BJ (cell line): ENCODE measurements around the gene CCDC102A. TPM values are rescaled to one million over a fixed set of nuclear protein-coding genes. Genes with fewer than 3 reads are reported as not detected.

Experiments
- CTCF ChIA-PET: fragments of 350-600 bp; formaldehyde crosslinking; extraction: SDS; loops from one replicate; lab custom pipeline; 2021; ENCODE audit warnings: antibody characterized with exemption, inconsistent platforms; lab: Yijun Ruan, JAX
- POLR2A ChIA-PET: fragments of 300-600 bp; sonication (Branson Sonifier 250); formaldehyde crosslinking; extraction: SDS; loops from one replicate; lab custom pipeline; 2021; ENCODE audit warnings: antibody characterized with exemption; lab: Charles Lee
- DNase-seq: peaks from one replicate; pipeline ENCODE4 v3.0.0-alpha.2; 2011; ENCODE audit warnings: low read depth
- H3K27me3 ChIP-seq: 2 replicates; pipeline ENCODE4 v1.6.0; 2011; ENCODE audit warnings: low read length; ENCODE audit not compliant: control insufficient read depth, insufficient read depth
- H3K36me3 ChIP-seq: 2 replicates; pipeline ENCODE4 v1.5.1; 2011; ENCODE audit warnings: low read length; ENCODE audit not compliant: control insufficient read depth, insufficient read depth
- H3K4me3 ChIP-seq: 2 replicates; pipeline ENCODE4 v1.5.1; 2011; ENCODE audit warnings: low read depth, mild to moderate bottlenecking, control low read depth, low read length
- polyA plus RNA-seq: library from polyadenylated mRNA; depleted of rRNA; stranded (reverse); fragments of >200 nt; gene quantifications from 2 replicates; pipeline ENCODE4 v1.2.3, GENCODE V29; 2011
- TF ChIP-seq, protein P1 (sequence below): IDR thresholded peaks from 2 replicates; pipeline ENCODE4 v1.5.1; 2011; ENCODE audit warnings: low read depth, mild to moderate bottlenecking, control low read depth, inconsistent platforms, low read length, moderate library complexity; ENCODE audit not compliant: insufficient read depth

Gene CCDC102A
- polyA plus RNA-seq, 1 experiment, result 13.6 TPM

DNA sequence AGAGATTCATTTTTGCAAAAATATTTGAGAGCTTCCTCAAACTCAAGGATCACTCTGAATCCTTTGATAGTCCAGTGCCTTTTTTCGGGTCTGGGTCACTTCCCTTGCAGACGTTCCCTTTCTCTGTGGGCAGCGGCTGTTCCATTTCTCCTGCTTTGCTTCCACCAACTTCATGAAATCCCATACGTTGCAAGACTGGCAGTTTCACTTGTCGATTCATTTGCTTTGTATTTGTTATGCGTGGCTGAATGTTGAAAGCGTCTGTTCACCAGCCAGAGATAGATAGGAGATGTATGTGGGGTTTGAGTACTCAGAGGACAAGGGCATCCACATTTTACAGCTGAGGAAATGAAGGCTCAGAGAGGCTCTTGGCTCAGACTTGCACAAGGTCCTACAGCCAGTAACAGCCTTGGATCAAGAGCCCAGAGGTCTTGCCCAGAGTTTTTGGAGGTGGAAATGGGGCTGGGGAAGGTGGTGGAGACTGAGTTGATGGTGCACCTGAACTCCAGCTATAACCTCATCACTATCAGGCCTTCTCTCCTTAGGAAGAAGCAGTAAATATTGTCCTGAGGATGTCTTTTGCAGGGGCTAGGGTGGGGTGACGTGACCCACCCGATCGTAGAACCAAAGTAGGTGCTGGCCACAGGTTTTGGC is 1.3 kb upstream of the CCDC102A start:
- CTCF ChIA-PET, result interaction anchor here (1.0 to 3.1 kb wide), 4 partner anchors 8 to 53 kb away, joined by 3 to 12 read pairs (median 4); no protein-coding TSS in a partner anchor
- POLR2A ChIA-PET, result no interaction called here

DNA sequence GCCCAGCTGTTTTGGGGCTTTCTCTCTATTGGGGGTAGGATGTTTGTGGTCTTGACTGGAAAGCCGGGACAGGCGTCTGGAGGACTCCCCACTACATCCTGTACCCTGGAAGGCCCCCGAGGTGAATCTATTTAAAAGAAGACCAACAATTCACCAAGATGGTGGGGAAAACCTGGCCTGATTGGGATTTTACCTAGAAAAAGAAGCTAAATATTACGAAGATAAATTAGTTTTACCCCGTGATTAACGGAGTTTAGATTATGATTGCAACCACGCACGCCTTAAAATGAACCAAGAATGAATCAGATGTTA is 779 bp upstream of the CCDC102A start:
- peak overlapping the region; percentile 57 for H3K4me3 ChIP-seq
- H3K36me3 ChIP-seq, result no peaks in the 10 kb centered on the region
- DNase-seq, result no peak
- TF ChIP-seq, protein P1, sequence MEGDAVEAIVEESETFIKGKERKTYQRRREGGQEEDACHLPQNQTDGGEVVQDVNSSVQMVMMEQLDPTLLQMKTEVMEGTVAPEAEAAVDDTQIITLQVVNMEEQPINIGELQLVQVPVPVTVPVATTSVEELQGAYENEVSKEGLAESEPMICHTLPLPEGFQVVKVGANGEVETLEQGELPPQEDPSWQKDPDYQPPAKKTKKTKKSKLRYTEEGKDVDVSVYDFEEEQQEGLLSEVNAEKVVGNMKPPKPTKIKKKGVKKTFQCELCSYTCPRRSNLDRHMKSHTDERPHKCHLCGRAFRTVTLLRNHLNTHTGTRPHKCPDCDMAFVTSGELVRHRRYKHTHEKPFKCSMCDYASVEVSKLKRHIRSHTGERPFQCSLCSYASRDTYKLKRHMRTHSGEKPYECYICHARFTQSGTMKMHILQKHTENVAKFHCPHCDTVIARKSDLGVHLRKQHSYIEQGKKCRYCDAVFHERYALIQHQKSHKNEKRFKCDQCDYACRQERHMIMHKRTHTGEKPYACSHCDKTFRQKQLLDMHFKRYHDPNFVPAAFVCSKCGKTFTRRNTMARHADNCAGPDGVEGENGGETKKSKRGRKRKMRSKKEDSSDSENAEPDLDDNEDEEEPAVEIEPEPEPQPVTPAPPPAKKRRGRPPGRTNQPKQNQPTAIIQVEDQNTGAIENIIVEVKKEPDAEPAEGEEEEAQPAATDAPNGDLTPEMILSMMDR, result no peak
- ChIA-PET POLR2A (no interaction called here), CTCF (interaction anchor here (1.0 to 3.1 kb wide), 4 partner anchors 9 to 54 kb away, joined by 3 to 12 read pairs (median 4); no protein-coding TSS in a partner anchor)
- H3K27me3 ChIP-seq, result peaks cover 5% of the 10 kb centered on the region; the same call in 1 of the 2 replicates

More for the DNA sequence above, 1.3 kb upstream of the CCDC102A start:
- H3K36me3 ChIP-seq, result no peaks in the 10 kb centered on the region
- TF ChIP-seq, protein P1, result no peak
- peaks cover 5% of the 10 kb centered on the region; the same call in 1 of the 2 replicates for H3K27me3 ChIP-seq
- DNase-seq, result no peak
- H3K4me3 ChIP-seq, result no peak overlapping the region

DNA sequence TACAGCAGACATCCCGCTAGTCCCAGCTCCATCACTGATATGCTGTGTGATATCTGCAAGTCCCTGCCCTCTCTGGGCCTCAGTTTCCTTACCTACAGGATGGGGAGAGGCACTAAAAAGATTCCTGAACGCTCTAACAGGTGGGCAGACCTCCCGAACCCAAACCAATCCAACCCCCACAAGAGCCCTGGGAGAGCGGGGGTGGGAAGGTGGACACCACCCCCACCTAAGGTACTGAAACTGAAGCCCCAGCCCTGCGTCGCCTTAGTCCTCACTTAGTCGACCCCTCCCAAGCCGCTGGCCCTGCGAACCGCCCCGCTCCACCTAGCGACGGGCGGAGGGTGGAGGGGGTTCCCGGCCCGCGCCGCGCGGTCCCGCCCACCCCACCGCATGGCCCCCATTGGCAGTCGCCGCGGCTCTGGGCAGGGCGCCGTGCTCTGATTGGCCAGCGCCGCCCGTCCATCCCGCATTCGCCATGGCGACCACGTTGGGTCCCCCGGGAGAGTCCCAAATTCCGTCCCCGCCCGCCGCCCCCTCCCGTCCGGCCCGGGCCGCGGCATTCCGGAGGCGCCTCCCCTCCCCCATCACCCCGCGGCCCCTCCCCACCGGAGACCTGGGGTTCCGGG is 578 bp downstream of the CCDC102A start:
- Histone ChIP-seq H3K36me3 (no peaks in the 10 kb centered on the region), H3K27me3 (peaks cover 5% of the 10 kb centered on the region; the same call in 1 of the 2 replicates), H3K4me3 (peak overlapping the region; percentile 57)
- ChIA-PET CTCF (interaction anchor here (1.1 to 2.1 kb wide), 3 partner anchors 16 to 119 kb away, joined by 4 to 13 read pairs (median 4); no protein-coding TSS in a partner anchor), POLR2A (no interaction called here)
- DNase-seq, result peak; percentile 50
- TF ChIP-seq, protein P1, result peak; percentile 30

DNA sequence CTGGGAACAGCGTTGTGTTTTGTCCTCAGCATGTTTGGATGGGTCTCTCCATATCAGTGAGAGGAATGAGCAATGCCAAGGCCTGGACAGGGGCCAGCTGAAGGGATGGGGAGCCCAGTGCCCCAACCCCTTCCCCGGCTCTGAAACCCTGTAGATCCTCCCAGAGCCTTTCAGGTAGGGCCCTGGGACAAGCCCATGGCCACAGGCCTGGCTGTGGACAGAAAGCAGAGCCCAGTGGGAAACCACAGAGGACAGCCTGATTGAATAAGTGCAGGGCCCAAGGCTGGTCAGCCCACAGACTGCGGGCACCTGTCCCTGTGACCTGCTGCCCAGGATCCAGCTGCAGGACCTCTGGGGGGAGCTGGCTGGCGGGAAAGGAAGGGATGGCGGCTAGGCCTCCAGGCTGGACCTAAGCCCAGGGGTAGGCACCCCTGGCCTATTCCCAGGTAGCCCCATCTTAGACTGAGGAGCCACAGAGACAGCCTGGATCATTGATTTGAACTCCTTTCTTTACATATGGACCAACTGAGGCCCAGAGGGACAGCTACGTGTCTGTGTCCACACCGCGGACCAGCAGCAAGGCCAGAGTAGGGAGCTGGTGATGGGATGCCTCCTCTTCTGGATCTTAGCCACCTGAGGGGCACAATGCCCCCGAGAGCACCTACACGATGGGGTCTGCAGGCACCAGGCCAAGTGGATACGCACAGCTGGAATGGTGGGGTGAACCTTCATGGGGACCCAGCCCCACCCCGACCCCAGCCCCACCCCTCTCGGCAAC is 1.3 kb downstream of the CCDC102A start:
- TF ChIP-seq, protein P1, result no peak
- no peak for DNase-seq
- ChIA-PET CTCF (interaction anchor here (1.1 to 2.1 kb wide), 3 partner anchors 15 to 118 kb away, joined by 4 to 13 read pairs (median 4); no protein-coding TSS in a partner anchor), POLR2A (no interaction called here)
- Histone ChIP-seq H3K27me3 (peaks cover 5% of the 10 kb centered on the region; the same call in 1 of the 2 replicates), H3K4me3 (peak overlapping the region; percentile 57), H3K36me3 (no peaks in the 10 kb centered on the region)
